Body of pancreas (tissue), 4 donors: ENCODE results near the gene FAM217A. TPM values are rescaled to one million over a fixed set of nuclear protein-coding genes. Genes with fewer than 3 reads are reported as not detected.

Experiments
- ATAC-seq: fragments of 150-250 bp; one replicate; pipeline ENCODE4 v1.9.1; 2016
- DNase-seq, 4 donors: peaks; one replicate each; pipeline ENCODE4 v3.0.0-alpha.2; 2019
- H3K27ac ChIP-seq, 4 donors: fragments of 200-600 bp; sonication (generic); 1 replicate in 3 of 4; 2 replicates in 1 of 4; pipeline versions ENCODE4 v1.5.1 to v1.6.1; 2016 to 2019; ENCODE audit warnings: mild to moderate bottlenecking in 1 of 4, mixed read lengths in 1 of 4, moderate library complexity in 1 of 4
- H3K27me3 ChIP-seq, 2 donors: fragments of 200-600 bp; sonication (generic); one replicate each; pipeline ENCODE4 v1.6.0; 2016; ENCODE audit warnings: mild to moderate bottlenecking in 1 of 2
- H3K36me3 ChIP-seq, 2 donors: fragments of 200-600 bp; sonication (generic); replicated peaks in 1 of 2; 2 replicates each; pipeline ENCODE4 v1.5.1; 2016; ENCODE audit warnings: low read depth in 2 of 2; ENCODE audit not compliant: insufficient read depth in 1 of 2
- H3K4me1 ChIP-seq: fragments of 200-600 bp; sonication (generic); one replicate; pipeline ENCODE4 v1.6.0; 2016
- H3K4me3 ChIP-seq, 2 donors: fragments of 200-600 bp; sonication (generic); 1 replicate in 1 of 2; 2 replicates in 1 of 2; pipeline ENCODE4 v1.5.1; 2016 to 2019
- H3K9me3 ChIP-seq, 3 donors: fragments of 200-600 bp; sonication (generic); 1 replicate in 2 of 3; 2 replicates in 1 of 3; pipeline ENCODE4 v1.5.1; 2016
- CTCF ChIP-seq, 7 experiments: fragments of 450-650 bp in 4 of 7; fragments of 200-600 bp in 3 of 7; sonication (generic) in 3 of 7; IDR thresholded peaks; one replicate each; pipeline ENCODE4 v1.5.1; 2016 to 2019; ENCODE audit warnings: antibody characterized with exemption in 7 of 7
- POLR2A ChIP-seq, 3 donors: fragments of 450-650 bp; IDR thresholded peaks; one replicate each; pipeline ENCODE4 v1.6.1; 2016; ENCODE audit warnings: antibody characterized with exemption in 3 of 3, mild to moderate bottlenecking in 2 of 3
- WGBS, 2 donors: methylation state at CpG; one replicate each; pipeline ENCODE4 v1.1.5; 2017; 5-methylcytosine and 5-hydroxymethylcytosine counted together
- intact Hi-C: fragments of 100-400 bp; cut with DNase I; formaldehyde crosslinking; loops from one replicate; pipeline ENCODE4 v1.15.1; 2023
- total RNA-seq, 2 donors: library from RNA; depleted of rRNA; stranded (reverse); fragments of >200 nt; gene quantifications; one replicate each; pipeline ENCODE4 v1.1.0, GENCODE V29; 2016

Gene FAM217A
- total RNA-seq, 2 donors from 2014 or later = not detected

GRCh38 chr6:4021854-4022695 lies 56.9 kb downstream of the FAM217A start:
- Histone ChIP-seq H3K27ac (peak overlapping the region in 3 of 4 donors; percentile 96 to 99 (median 99)), H3K36me3 (no peaks in the 10 kb centered on the region), H3K27me3 (no peaks in the 10 kb centered on the region), H3K4me3 (peak overlapping the region; percentile 72 to 85), H3K4me1 (peaks cover 71% of the 10 kb centered on the region), H3K9me3 (no peaks in the 10 kb centered on the region)
- ATAC-seq (no peak), DNase-seq (no peak)
- TF ChIP-seq POLR2A (IDR thresholded peaks at IDR 0.05) (no peak), CTCF (IDR thresholded peaks at IDR 0.05) (no peak)
- intact Hi-C loops = no loop called here
- WGBS, 2 donors = 1% methylated on average over 15 of the region's 15 CpGs

GRCh38 chr6:4021133-4021853 lies 57.6 kb downstream of the FAM217A start:
- Histone ChIP-seq H3K36me3 (no peaks in the 10 kb centered on the region), H3K4me3 (peak overlapping the region; percentile 72 to 85), H3K27ac (peak overlapping the region; percentile 88 to 99 (median 98)), H3K27me3 (no peaks in the 10 kb centered on the region), H3K4me1 (peaks cover 70% of the 10 kb centered on the region), H3K9me3 (no peaks in the 10 kb centered on the region)
- intact Hi-C loops = no loop called here
- 0 to 1% methylated on average over 15 to 58 of the region's 65 CpGs for WGBS, 2 donors
- peak; percentile 88 for ATAC-seq
- DNase-seq = peak; percentile 93 to 97 (median 96)
- TF ChIP-seq CTCF (IDR thresholded peaks at IDR 0.05) = peak in 6 of 7 experiments; percentile 16 to 42 (median 38)
- TF ChIP-seq POLR2A (IDR thresholded peaks at IDR 0.05) = peak; percentile 70 to 94 (median 93)

- peaks cover 69% of the 10 kb centered on the region for H3K4me1 ChIP-seq
- TF ChIP-seq POLR2A (IDR thresholded peaks at IDR 0.05) (no peak), CTCF (IDR thresholded peaks at IDR 0.05) (no peak)
- intact Hi-C loops = no loop called here
Observed at GRCh38 chr6:4020822-4021132, 58.2 kb downstream of the FAM217A start.

GRCh38 chr6:4018924-4019236 lies 60.1 kb downstream of the FAM217A start:
- H3K27me3 ChIP-seq = no peaks in the 10 kb centered on the region
- peaks cover 53% of the 10 kb centered on the region for H3K4me1 ChIP-seq
- no peaks in the 10 kb centered on the region for H3K36me3 ChIP-seq
- intact Hi-C loops = no loop called here
- TF ChIP-seq CTCF (IDR thresholded peaks at IDR 0.05) (no peak), POLR2A (IDR thresholded peaks at IDR 0.05) (no peak)
- H3K27ac ChIP-seq = peak overlapping the region; percentile 92 to 99 (median 97)
- DNase-seq = no peak
- peak overlapping the region; percentile 55 to 65 for H3K4me3 ChIP-seq
- no peaks in the 10 kb centered on the region for H3K9me3 ChIP-seq
- ATAC-seq = peak; percentile 8
- 0 to 1% methylated on average over 8 of the region's 8 CpGs for WGBS, 2 donors

More at GRCh38 chr6:4020822-4021132, 58.2 kb downstream of the FAM217A start:
- ATAC-seq (no peak), DNase-seq (no peak)
- Histone ChIP-seq H3K4me3 (peak overlapping the region in 1 of 2 donors; percentile 72), H3K9me3 (no peaks in the 10 kb centered on the region), H3K27me3 (no peaks in the 10 kb centered on the region), H3K36me3 (no peaks in the 10 kb centered on the region), H3K27ac (peak overlapping the region; percentile 84 to 99 (median 98))
- 1% methylated on average over 12 of the region's 12 CpGs for WGBS, 2 donors

Other genes starting within 250 kb of the FAM217A start
- gene FAM50B, start 229.8 kb downstream of the FAM217A start, total RNA-seq = 10 to 100 TPM in 1 of 2 donors, 1 to 10 TPM in 1; 9.9 to 15.6 TPM
- 10 to 100 TPM; 16.5 to 55.8 TPM for gene ECI2, start 56.4 kb upstream of the FAM217A start, total RNA-seq